HEK293 (cell line): Measurements from ENCODE around the gene UCKL1.

Source experiments
- GLI2 ChIP-seq: fragments of 450-650 bp; formaldehyde crosslinking; IDR thresholded peaks from 2 replicates; pipeline ENCODE4; 2017; ENCODE audit warnings: missing biosample characterization, missing genetic modification characterization, low read depth, borderline replicate concordance
- GLIS1 ChIP-seq: fragments of 450-650 bp; formaldehyde crosslinking; IDR thresholded peaks from 2 replicates; pipeline ENCODE4 v1.5.1; 2016; ENCODE audit warnings: missing biosample characterization, missing genetic modification characterization
- HOXC10 ChIP-seq: sonication (generic); formaldehyde crosslinking; IDR thresholded peaks from 2 replicates; pipeline ENCODE4 v1.8.1; 2023; ENCODE audit warnings: mild to moderate bottlenecking, missing genetic modification reagents
- IKZF3 ChIP-seq: fragments of 450-650 bp; IDR thresholded peaks from 2 replicates; pipeline ENCODE4 v1.5.0; 2018; ENCODE audit warnings: missing biosample characterization, mild to moderate bottlenecking, missing genetic modification characterization, moderate library complexity
- KLF1 ChIP-seq: fragments of 450-650 bp; formaldehyde crosslinking; IDR thresholded peaks from 2 replicates; pipeline ENCODE4 v1.5.1; 2016; ENCODE audit warnings: missing biosample characterization, missing genetic modification characterization
- KLF10 ChIP-seq: fragments of 450-650 bp; IDR thresholded peaks from 2 replicates; pipeline ENCODE4 v1.5.1; 2018; ENCODE audit warnings: missing biosample characterization, mild to moderate bottlenecking, missing genetic modification characterization
- KLF7 ChIP-seq: fragments of 450-650 bp; formaldehyde crosslinking; IDR thresholded peaks from 2 replicates; pipeline ENCODE4 v1.5.1; 2016; ENCODE audit warnings: missing biosample characterization, missing genetic modification characterization, borderline replicate concordance
- RBAK ChIP-seq: fragments of 450-650 bp; formaldehyde crosslinking; IDR thresholded peaks from 2 replicates; pipeline ENCODE4 v1.5.1; 2016; ENCODE audit warnings: missing biosample characterization, missing genetic modification characterization
- SALL2 ChIP-seq: fragments of 450-650 bp; formaldehyde crosslinking; IDR thresholded peaks from 2 replicates; pipeline ENCODE4 v1.5.0; 2017; ENCODE audit warnings: missing biosample characterization, mild to moderate bottlenecking, missing genetic modification characterization, borderline replicate concordance
- WT1 ChIP-seq: fragments of 450-650 bp; formaldehyde crosslinking; IDR thresholded peaks from 2 replicates; pipeline ENCODE4 v1.5.1; 2016; ENCODE audit warnings: missing biosample characterization, missing genetic modification characterization
- ZBTB8A ChIP-seq: fragments of 450-650 bp; formaldehyde crosslinking; IDR thresholded peaks from 2 replicates; pipeline ENCODE4 v1.5.1; 2016; ENCODE audit warnings: missing biosample characterization, missing genetic modification characterization
- ZFHX2 ChIP-seq: fragments of 450-650 bp; formaldehyde crosslinking; conservative IDR thresholded peaks from 2 replicates; pipeline ENCODE4 v1.5.1; 2016; ENCODE audit warnings: missing biosample characterization, missing genetic modification characterization
- ZFP69B ChIP-seq: fragments of 450-650 bp; formaldehyde crosslinking; IDR thresholded peaks from 2 replicates; pipeline ENCODE4 v1.5.1; 2016; ENCODE audit warnings: missing biosample characterization, missing genetic modification characterization
- ZNF112 ChIP-seq: fragments of 450-650 bp; formaldehyde crosslinking; IDR thresholded peaks from 2 replicates; pipeline ENCODE4 v1.5.0; 2017; ENCODE audit warnings: missing biosample characterization, missing genetic modification characterization
- ZNF175 ChIP-seq: fragments of 450-650 bp; formaldehyde crosslinking; IDR thresholded peaks from 2 replicates; pipeline ENCODE4 v1.5.1; 2016; ENCODE audit warnings: missing biosample characterization, missing genetic modification characterization
- ZNF266 ChIP-seq: fragments of 450-650 bp; formaldehyde crosslinking; IDR thresholded peaks from 2 replicates; pipeline ENCODE4 v1.5.1; 2016; ENCODE audit warnings: missing biosample characterization, missing genetic modification characterization, low read depth
- ZNF37A ChIP-seq: fragments of 450-650 bp; IDR thresholded peaks from 2 replicates; pipeline ENCODE4 v1.5.1; 2018; ENCODE audit warnings: missing biosample characterization, missing genetic modification characterization
- ZNF423 ChIP-seq: fragments of 450-650 bp; formaldehyde crosslinking; IDR thresholded peaks from 2 replicates; pipeline ENCODE4 v1.5.1; 2016; ENCODE audit warnings: missing biosample characterization, missing genetic modification characterization
- ZNF501 ChIP-seq: fragments of 450-650 bp; formaldehyde crosslinking; IDR thresholded peaks from 2 replicates; pipeline ENCODE4 v1.5.1; 2016; ENCODE audit warnings: missing biosample characterization, missing genetic modification characterization
- ZNF530 ChIP-seq: fragments of 450-650 bp; formaldehyde crosslinking; IDR thresholded peaks from 2 replicates; pipeline ENCODE4 v1.5.1; 2016; ENCODE audit warnings: low read depth, missing biosample characterization, missing genetic modification characterization
- ZNF548 ChIP-seq: fragments of 450-650 bp; formaldehyde crosslinking; IDR thresholded peaks from 2 replicates; pipeline ENCODE4 v1.5.1; 2016; ENCODE audit warnings: missing biosample characterization, missing genetic modification characterization
- ZNF549 ChIP-seq: fragments of 450-650 bp; IDR thresholded peaks from 2 replicates; pipeline ENCODE4 v1.5.1; 2018; ENCODE audit warnings: missing biosample characterization, missing genetic modification characterization, mild to moderate bottlenecking, inconsistent platforms, moderate library complexity
- ZNF610 ChIP-seq: fragments of 450-650 bp; formaldehyde crosslinking; IDR thresholded peaks from 2 replicates; pipeline ENCODE4 v1.5.1; 2016; ENCODE audit warnings: missing biosample characterization, missing genetic modification characterization, borderline replicate concordance
- ZNF624 ChIP-seq: fragments of 450-650 bp; formaldehyde crosslinking; IDR thresholded peaks from 2 replicates; pipeline ENCODE4 v1.5.1; 2017; ENCODE audit warnings: missing biosample characterization, missing genetic modification characterization
- ZNF654 ChIP-seq: fragments of 450-650 bp; formaldehyde crosslinking; IDR thresholded peaks from 2 replicates; pipeline ENCODE4 v1.5.1; 2016; ENCODE audit warnings: low read depth, missing biosample characterization, missing genetic modification characterization
- ZNF670 ChIP-seq: fragments of 450-650 bp; formaldehyde crosslinking; IDR thresholded peaks from 2 replicates; pipeline ENCODE4 v1.5.1; 2016; ENCODE audit warnings: missing biosample characterization, missing genetic modification characterization, low read depth
- ZNF777 ChIP-seq: fragments of 450-650 bp; formaldehyde crosslinking; IDR thresholded peaks from 2 replicates; pipeline ENCODE4 v1.5.1; 2017; ENCODE audit warnings: missing biosample characterization, missing genetic modification characterization, borderline replicate concordance
- ZNF792 ChIP-seq: fragments of 450-650 bp; formaldehyde crosslinking; IDR thresholded peaks from 2 replicates; pipeline ENCODE4 v1.5.1; 2016; ENCODE audit warnings: missing biosample characterization, missing genetic modification characterization
- TF ChIP-seq, protein P1 (sequence below): fragments of 450-650 bp; formaldehyde crosslinking; IDR thresholded peaks from 2 replicates; pipeline ENCODE4 v1.5.1; 2016; ENCODE audit warnings: missing biosample characterization, missing genetic modification characterization
- TF ChIP-seq, protein P2 (sequence below): fragments of 450-650 bp; formaldehyde crosslinking; IDR thresholded peaks from 2 replicates; pipeline ENCODE4 v1.5.1; 2016; ENCODE audit warnings: missing biosample characterization, missing genetic modification characterization
- TF ChIP-seq, protein P3 (sequence below): fragments of 450-650 bp; formaldehyde crosslinking; IDR thresholded peaks from 2 replicates; pipeline ENCODE4 v1.5.1; 2016; ENCODE audit warnings: missing biosample characterization, missing genetic modification characterization
- TF ChIP-seq, protein P4 (sequence below): fragments of 450-650 bp; formaldehyde crosslinking; IDR thresholded peaks from 2 replicates; pipeline ENCODE4 v1.5.1; 2016; ENCODE audit warnings: missing biosample characterization, missing genetic modification characterization

Gene UCKL1

DNA sequence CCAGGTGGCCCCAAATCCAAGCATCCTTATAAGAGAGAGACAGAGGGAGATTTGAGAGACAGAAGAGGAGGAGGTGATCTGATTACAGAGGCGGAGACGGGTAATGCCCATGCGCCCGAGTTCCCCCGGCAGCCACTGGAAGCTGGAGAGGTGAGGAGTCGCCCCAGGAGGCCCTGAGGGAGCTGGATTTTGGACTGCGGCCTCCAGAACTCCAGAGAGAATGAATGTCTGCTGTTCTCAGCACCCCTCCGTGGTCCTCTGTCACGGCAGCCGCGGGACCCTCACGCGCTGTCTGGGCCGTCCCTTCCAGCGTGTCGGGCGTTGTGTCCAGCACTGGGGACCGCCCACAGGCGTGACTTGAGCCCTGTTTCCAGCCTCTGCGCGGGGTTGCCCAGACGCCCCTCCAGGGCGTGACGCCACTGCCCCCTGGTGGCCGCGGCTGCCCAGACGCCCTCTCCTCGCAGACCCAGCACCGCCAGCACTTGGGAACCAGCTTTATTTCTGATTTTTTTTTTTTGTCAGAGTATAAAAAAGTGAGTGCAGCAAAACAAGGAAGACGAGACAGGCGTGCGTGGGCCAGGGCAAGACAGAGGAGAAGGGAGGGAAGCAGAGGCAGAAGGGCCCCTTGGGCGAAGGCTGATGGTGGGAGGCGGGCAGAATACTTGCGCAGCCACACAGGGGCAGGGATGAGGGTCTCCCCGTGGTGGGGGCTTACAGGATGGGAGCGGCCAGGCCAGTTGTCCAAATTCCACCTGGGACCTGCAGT lies 17.6 kb upstream of the UCKL1 start (continued):
- TF ChIP-seq, protein P1, sequence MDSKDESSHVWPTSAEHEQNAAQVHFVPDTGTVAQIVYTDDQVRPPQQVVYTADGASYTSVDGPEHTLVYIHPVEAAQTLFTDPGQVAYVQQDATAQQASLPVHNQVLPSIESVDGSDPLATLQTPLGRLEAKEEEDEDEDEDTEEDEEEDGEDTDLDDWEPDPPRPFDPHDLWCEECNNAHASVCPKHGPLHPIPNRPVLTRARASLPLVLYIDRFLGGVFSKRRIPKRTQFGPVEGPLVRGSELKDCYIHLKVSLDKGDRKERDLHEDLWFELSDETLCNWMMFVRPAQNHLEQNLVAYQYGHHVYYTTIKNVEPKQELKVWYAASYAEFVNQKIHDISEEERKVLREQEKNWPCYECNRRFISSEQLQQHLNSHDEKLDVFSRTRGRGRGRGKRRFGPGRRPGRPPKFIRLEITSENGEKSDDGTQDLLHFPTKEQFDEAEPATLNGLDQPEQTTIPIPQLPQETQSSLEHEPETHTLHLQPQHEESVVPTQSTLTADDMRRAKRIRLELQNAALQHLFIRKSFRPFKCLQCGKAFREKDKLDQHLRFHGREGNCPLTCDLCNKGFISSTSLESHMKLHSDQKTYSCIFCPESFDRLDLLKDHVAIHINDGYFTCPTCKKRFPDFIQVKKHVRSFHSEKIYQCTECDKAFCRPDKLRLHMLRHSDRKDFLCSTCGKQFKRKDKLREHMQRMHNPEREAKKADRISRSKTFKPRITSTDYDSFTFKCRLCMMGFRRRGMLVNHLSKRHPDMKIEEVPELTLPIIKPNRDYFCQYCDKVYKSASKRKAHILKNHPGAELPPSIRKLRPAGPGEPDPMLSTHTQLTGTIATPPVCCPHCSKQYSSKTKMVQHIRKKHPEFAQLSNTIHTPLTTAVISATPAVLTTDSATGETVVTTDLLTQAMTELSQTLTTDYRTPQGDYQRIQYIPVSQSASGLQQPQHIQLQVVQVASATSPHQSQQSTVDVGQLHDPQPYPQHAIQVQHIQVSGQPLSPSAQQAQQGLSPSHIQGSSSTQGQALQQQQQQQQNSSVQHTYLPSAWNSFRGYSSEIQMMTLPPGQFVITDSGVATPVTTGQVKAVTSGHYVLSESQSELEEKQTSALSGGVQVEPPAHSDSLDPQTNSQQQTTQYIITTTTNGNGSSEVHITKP: no peak
- TF ChIP-seq ZNF175 (tag by site-specific recombination) (no peak), ZNF112 (tag by site-specific recombination) (no peak), IKZF3 (tag by site-specific recombination) (peak; percentile 31; the same call in 1 of the 2 replicates), ZNF777 (tag by site-specific recombination) (no peak), ZNF266 (tag by site-specific recombination) (no peak), KLF7 (tag by site-specific recombination) (0 out of 2 replicates have a peak, but pooled peaks have one; percentile 64), GLI2 (tag by site-specific recombination) (no peak), ZNF37A (tag by site-specific recombination) (no peak), HOXC10 (no peak), SALL2 (tag by site-specific recombination) (no peak), KLF1 (tag by site-specific recombination) (peak; percentile 82), ZNF654 (tag by site-specific recombination) (peak; percentile 83), ZNF624 (no peak), ZNF792 (tag by site-specific recombination) (no peak), ZNF501 (tag by site-specific recombination) (no peak), WT1 (tag by site-specific recombination) (peak; percentile 20; the same call in 1 of the 2 replicates), KLF10 (tag by site-specific recombination) (peak; percentile 80), ZNF670 (no peak), RBAK (tag by site-specific recombination) (no peak), ZFHX2 (peak; percentile 64), ZNF423 (tag by site-specific recombination) (no peak), ZBTB8A (tag by site-specific recombination) (peak; percentile 100), GLIS1 (tag by site-specific recombination) (peak; percentile 65; the same call in 1 of the 2 replicates), ZNF549 (tag by site-specific recombination) (no peak), ZNF610 (tag by site-specific recombination) (no peak; the same call in 1 of the 2 replicates), ZNF530 (tag by site-specific recombination) (no peak), ZFP69B (tag by site-specific recombination) (peak; percentile 54; the same call in 1 of the 2 replicates), ZNF548 (no peak)
- TF ChIP-seq, protein P2, sequence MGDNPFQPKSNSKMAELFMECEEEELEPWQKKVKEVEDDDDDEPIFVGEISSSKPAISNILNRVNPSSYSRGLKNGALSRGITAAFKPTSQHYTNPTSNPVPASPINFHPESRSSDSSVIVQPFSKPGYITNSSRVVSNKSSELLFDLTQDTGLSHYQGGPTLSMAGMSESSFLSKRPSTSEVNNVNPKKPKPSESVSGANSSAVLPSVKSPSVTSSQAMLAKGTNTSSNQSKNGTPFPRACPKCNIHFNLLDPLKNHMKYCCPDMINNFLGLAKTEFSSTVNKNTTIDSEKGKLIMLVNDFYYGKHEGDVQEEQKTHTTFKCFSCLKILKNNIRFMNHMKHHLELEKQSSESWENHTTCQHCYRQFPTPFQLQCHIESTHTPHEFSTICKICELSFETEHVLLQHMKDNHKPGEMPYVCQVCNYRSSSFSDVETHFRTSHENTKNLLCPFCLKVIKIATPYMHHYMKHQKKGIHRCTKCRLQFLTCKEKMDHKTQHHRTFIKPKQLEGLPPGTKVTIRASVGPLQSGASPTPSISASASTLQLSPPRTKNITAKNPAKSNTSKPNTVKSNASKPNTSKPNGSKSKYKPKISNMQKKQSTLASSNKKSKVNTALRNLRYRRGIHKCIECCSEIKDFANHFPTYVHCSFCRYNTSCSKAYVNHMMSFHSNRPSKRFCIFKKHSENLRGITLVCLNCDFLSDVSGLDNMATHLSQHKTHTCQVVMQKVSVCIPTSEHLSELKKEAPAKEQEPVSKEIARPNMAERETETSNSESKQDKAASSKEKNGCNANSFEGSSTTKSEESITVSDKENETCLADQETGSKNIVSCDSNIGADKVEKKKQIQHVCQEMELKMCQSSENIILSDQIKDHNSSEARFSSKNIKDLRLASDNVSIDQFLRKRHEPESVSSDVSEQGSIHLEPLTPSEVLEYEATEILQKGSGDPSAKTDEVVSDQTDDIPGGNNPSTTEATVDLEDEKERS (tag by site-specific recombination): no peak
- TF ChIP-seq, protein P3, sequence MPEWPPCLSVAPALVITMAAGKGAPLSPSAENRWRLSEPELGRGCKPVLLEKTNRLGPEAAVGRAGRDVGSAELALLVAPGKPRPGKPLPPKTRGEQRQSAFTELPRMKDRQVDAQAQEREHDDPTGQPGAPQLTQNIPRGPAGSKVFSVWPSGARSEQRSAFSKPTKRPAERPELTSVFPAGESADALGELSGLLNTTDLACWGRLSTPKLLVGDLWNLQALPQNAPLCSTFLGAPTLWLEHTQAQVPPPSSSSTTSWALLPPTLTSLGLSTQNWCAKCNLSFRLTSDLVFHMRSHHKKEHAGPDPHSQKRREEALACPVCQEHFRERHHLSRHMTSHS (tag by site-specific recombination): no peak
- TF ChIP-seq, protein P4, sequence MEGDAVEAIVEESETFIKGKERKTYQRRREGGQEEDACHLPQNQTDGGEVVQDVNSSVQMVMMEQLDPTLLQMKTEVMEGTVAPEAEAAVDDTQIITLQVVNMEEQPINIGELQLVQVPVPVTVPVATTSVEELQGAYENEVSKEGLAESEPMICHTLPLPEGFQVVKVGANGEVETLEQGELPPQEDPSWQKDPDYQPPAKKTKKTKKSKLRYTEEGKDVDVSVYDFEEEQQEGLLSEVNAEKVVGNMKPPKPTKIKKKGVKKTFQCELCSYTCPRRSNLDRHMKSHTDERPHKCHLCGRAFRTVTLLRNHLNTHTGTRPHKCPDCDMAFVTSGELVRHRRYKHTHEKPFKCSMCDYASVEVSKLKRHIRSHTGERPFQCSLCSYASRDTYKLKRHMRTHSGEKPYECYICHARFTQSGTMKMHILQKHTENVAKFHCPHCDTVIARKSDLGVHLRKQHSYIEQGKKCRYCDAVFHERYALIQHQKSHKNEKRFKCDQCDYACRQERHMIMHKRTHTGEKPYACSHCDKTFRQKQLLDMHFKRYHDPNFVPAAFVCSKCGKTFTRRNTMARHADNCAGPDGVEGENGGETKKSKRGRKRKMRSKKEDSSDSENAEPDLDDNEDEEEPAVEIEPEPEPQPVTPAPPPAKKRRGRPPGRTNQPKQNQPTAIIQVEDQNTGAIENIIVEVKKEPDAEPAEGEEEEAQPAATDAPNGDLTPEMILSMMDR: peak; percentile 97
